Measurements from ENCODE around the gene ANAPC10. TPM values are rescaled to one million over a fixed set of nuclear protein-coding genes. Genes with fewer than 3 reads are reported as not detected.
"Not testable (repeated sequence)": the region's sequence is repeated elsewhere in the genome, so short reads cannot be mapped to it uniquely, and the experiment has no call there.

The ANAPC10 gene
- total and polyA plus RNA-seq, 10 donors = 12.0 to 42.2 (median 19.2) TPM

- no peak for DNase-seq
- intact Hi-C loops (cut with DNase I; ENCODE audit: low total_unique reads) = no loop called here
- H3K4me3 ChIP-seq = no peak overlapping the region
- peaks cover 0 to 16% (median under 1%) of the 10 kb centered on the region in 6 donors for H3K36me3 ChIP-seq
- peaks cover under 1 to 68% (median 38%) of the 10 kb centered on the region in 8 donors for H3K9me3 ChIP-seq
- no peaks in the 10 kb centered on the region for H3K27me3 ChIP-seq (replicated peaks in 1 of 7)
- no peak for TF ChIP-seq POLR2A (IDR thresholded peaks at IDR 0.05)
- TF ChIP-seq CTCF (IDR thresholded peaks at IDR 0.05 in 8 of 11, conservative IDR thresholded peaks at IDR 0.05 in 3 of 11) = no peak
- no peak for TF ChIP-seq POLR2AphosphoS5 (IDR thresholded peaks at IDR 0.05)
- H3K27ac ChIP-seq = peak overlapping the region in 2 of 8 donors; percentile 23 to 40
- peaks cover 0 to 15% (median 0%) of the 10 kb centered on the region in 6 donors for H3K4me1 ChIP-seq
- 24 to 52% (median 32%) methylated on average over 1 of the region's 1 CpG for WGBS, 5 donors
Measured at GRCh38 chr4:145019346-145019745, 78.7 kb downstream of the ANAPC10 start.

- no peak for DNase-seq
- peaks cover 0 to 11% (median 0%) of the 10 kb centered on the region in 6 donors for H3K36me3 ChIP-seq
- H3K9me3 ChIP-seq = peaks cover 0 to 31% (median 9%) of the 10 kb centered on the region in 8 donors
- intact Hi-C loops (cut with DNase I; ENCODE audit: low total_unique reads) = no loop called here
- 95 to 100% (median 96%) methylated on average over 4 of the region's 4 CpGs for WGBS, 5 donors
- H3K27ac ChIP-seq = no peak overlapping the region
- peaks cover 0 to 21% (median 12%) of the 10 kb centered on the region in 6 donors for H3K4me1 ChIP-seq
- no peak overlapping the region for H3K4me3 ChIP-seq
- no peak for TF ChIP-seq POLR2A (IDR thresholded peaks at IDR 0.05)
- TF ChIP-seq POLR2AphosphoS5 (IDR thresholded peaks at IDR 0.05) = no peak
- no peak for TF ChIP-seq CTCF (IDR thresholded peaks at IDR 0.05 in 8 of 11, conservative IDR thresholded peaks at IDR 0.05 in 3 of 11)
- H3K27me3 ChIP-seq (replicated peaks in 1 of 7) = no peaks in the 10 kb centered on the region
Measured at GRCh38 chr4:145014365-145014764, 83.6 kb downstream of the ANAPC10 start.

GRCh38 chr4:145012841-145013240 is 85.2 kb downstream of the ANAPC10 start:
- H3K27me3 ChIP-seq (replicated peaks in 1 of 7) = no peaks in the 10 kb centered on the region
- H3K27ac ChIP-seq = peak overlapping the region in 1 of 8 donors; percentile 26
- peaks cover 0 to 18% (median 10%) of the 10 kb centered on the region in 6 donors for H3K4me1 ChIP-seq
- intact Hi-C loops (cut with DNase I; ENCODE audit: low total_unique reads) = no loop called here
- H3K9me3 ChIP-seq = peaks cover 0 to 26% (median 9%) of the 10 kb centered on the region in 8 donors
- peaks cover 0 to 11% (median 0%) of the 10 kb centered on the region in 6 donors for H3K36me3 ChIP-seq
- TF ChIP-seq POLR2AphosphoS5 (IDR thresholded peaks at IDR 0.05) (peak in 1 of 3 donors; percentile 39), CTCF (IDR thresholded peaks at IDR 0.05 in 8 of 11, conservative IDR thresholded peaks at IDR 0.05 in 3 of 11) (no peak)
- no peak for DNase-seq
- H3K4me3 ChIP-seq = no peak overlapping the region

GRCh38 chr4:145011636-145012035 is 86.4 kb downstream of the ANAPC10 start:
- Histone ChIP-seq H3K4me1 (peaks cover 0 to 18% (median 10%) of the 10 kb centered on the region in 6 donors), H3K27ac (no peak overlapping the region), H3K4me3 (no peak overlapping the region), H3K27me3 (replicated peaks in 1 of 7) (no peaks in the 10 kb centered on the region), H3K36me3 (peaks cover 0 to 11% (median 0%) of the 10 kb centered on the region in 6 donors), H3K9me3 (peaks cover 0 to 21% (median 9%) of the 10 kb centered on the region in 8 donors)
- intact Hi-C loops (cut with DNase I; ENCODE audit: low total_unique reads) = no loop called here
- no peak for DNase-seq
- TF ChIP-seq POLR2A (IDR thresholded peaks at IDR 0.05) (no peak), POLR2AphosphoS5 (IDR thresholded peaks at IDR 0.05) (no peak), CTCF (IDR thresholded peaks at IDR 0.05 in 8 of 11, conservative IDR thresholded peaks at IDR 0.05 in 3 of 11) (no peak)

- Histone ChIP-seq H3K36me3 (peaks cover 0 to 11% (median 0%) of the 10 kb centered on the region in 6 donors), H3K4me1 (peaks cover 0 to 18% (median 10%) of the 10 kb centered on the region in 6 donors), H3K9me3 (peaks cover 0 to 14% (median 4%) of the 10 kb centered on the region in 8 donors)
- H3K27me3 ChIP-seq (replicated peaks in 1 of 7); DNase-seq; intact Hi-C loops (cut with DNase I; ENCODE audit: low total_unique reads); H3K4me3 ChIP-seq; H3K27ac ChIP-seq: not testable (repeated sequence)
- 93 to 99% (median 98%) methylated on average over 6 of the region's 6 CpGs for WGBS, 5 donors
Measured at GRCh38 chr4:145010315-145010714, 87.7 kb downstream of the ANAPC10 start.
